CD4-positive, alpha-beta memory T cell (primary cell): ENCODE results near the gene IL36A. TPM values are rescaled to one million over a fixed set of nuclear protein-coding genes. Genes with fewer than 3 reads are reported as not detected.

Experiments used
- CTCF ChIA-PET: fragments of 350-600 bp; sonication (Branson Sonifier 250); formaldehyde crosslinking; loops from one replicate; lab custom pipeline; 2021; ENCODE audit warnings: inconsistent platforms; ENCODE audit not compliant: partially characterized antibody; lab: Charles Lee
- POLR2A ChIA-PET: fragments of 350-600 bp; sonication (Branson Sonifier 250); formaldehyde crosslinking; loops from one replicate; lab custom pipeline; 2021; ENCODE audit not compliant: partially characterized antibody; lab: Charles Lee
- DNase-seq, 5 donors: peaks; one replicate each; pipeline versions ENCODE4 v3.0.0 to v3.0.0-alpha.2; 2020 to 2022; ENCODE audit warnings: mixed read lengths in 1 of 5
- H3K27ac ChIP-seq: one replicate; pipeline ENCODE4 v1.7.0; 2013; ENCODE audit warnings: low read depth, low read length
- H3K27me3 ChIP-seq: 2 replicates; pipeline ENCODE4 v1.7.0; 2013; ENCODE audit warnings: mild to moderate bottlenecking, low read length, moderate library complexity; ENCODE audit not compliant: insufficient read depth
- H3K36me3 ChIP-seq: 2 replicates; pipeline ENCODE4 v1.7.0; 2013; ENCODE audit warnings: mild to moderate bottlenecking, low read length, moderate library complexity; ENCODE audit not compliant: insufficient read depth
- H3K4me1 ChIP-seq: 2 replicates; pipeline ENCODE4 v1.7.0; 2013; ENCODE audit warnings: mild to moderate bottlenecking, low read length, moderate library complexity; ENCODE audit not compliant: insufficient read depth
- H3K4me3 ChIP-seq, 2 donors: one replicate each; pipeline ENCODE4 v1.7.0; 2013; ENCODE audit warnings: low read length in 2 of 2, mild to moderate bottlenecking in 1 of 2
- H3K9me3 ChIP-seq, 2 donors: one replicate each; pipeline ENCODE4 v1.7.0; 2013; ENCODE audit warnings: low read length in 2 of 2, control low read depth in 1 of 2; ENCODE audit not compliant: control insufficient read depth in 1 of 2
- H3K27ac Mint-ChIP-seq, 7 donors: one replicate each; pipeline ENCODE4 v1.8.0; 2020 to 2021; ENCODE audit warnings: mixed read lengths in 7 of 7, mild to moderate bottlenecking in 6 of 7, inconsistent platforms in 3 of 7, moderate library complexity in 3 of 7
- H3K27me3 Mint-ChIP-seq, 2 donors: one replicate each; pipeline ENCODE4 v1.8.0; 2020 to 2021; ENCODE audit warnings: mixed read lengths in 2 of 2
- H3K36me3 Mint-ChIP-seq, 2 donors: one replicate each; pipeline ENCODE4 v1.8.0; 2020 to 2021; ENCODE audit warnings: mixed read lengths in 2 of 2, inconsistent platforms in 1 of 2, mild to moderate bottlenecking in 1 of 2
- H3K4me1 Mint-ChIP-seq, 4 donors: one replicate each; pipeline ENCODE4 v1.8.0; 2020 to 2021; ENCODE audit warnings: mixed read lengths in 4 of 4, mild to moderate bottlenecking in 1 of 4
- H3K4me3 Mint-ChIP-seq, 8 donors: one replicate each; pipeline ENCODE4 v1.8.0; 2020 to 2021; ENCODE audit warnings: mixed read lengths in 8 of 8, mild to moderate bottlenecking in 7 of 8, moderate library complexity in 6 of 8, inconsistent platforms in 3 of 8
- H3K9me3 Mint-ChIP-seq, 8 donors: one replicate each; pipeline ENCODE4 v1.8.0; 2020 to 2021; ENCODE audit warnings: mixed read lengths in 8 of 8, mild to moderate bottlenecking in 5 of 8, inconsistent platforms in 3 of 8, moderate library complexity in 1 of 8
- intact Hi-C: fragments of 100-400 bp; cut with micrococcal nuclease; formaldehyde crosslinking; loops from one replicate; pipeline ENCODE4 v1.15.1; 2023
- polyA plus RNA-seq, 2 donors: library from polyadenylated mRNA; unstranded; fragments of 300-500 nt; fragmentation: Illumina TruSeq; gene quantifications; one replicate each; pipeline ENCODE4 v1.2.3, GENCODE V29; 2021
- total RNA-seq, 2 experiments: library from RNA; stranded (reverse); gene quantifications; one replicate each; pipeline ENCODE4 v1.2.3, GENCODE V29; 2021

IL36A gene
- not detected for total RNA-seq
- polyA plus RNA-seq, result under 1 TPM in 1 of 2 donors, not detected in 1; 0.56 TPM

- Histone ChIP-seq H3K27ac (no peak within 1 kb of the TSS), H3K9me3 (peaks cover 0 to 10% of the 10 kb centered on the region in 2 donors), H3K27me3 (no peaks in the 10 kb centered on the region), H3K4me1 (no peaks in the 10 kb centered on the region), H3K4me3 (no peak within 1 kb of the TSS), H3K36me3 (no peaks in the 10 kb centered on the region)
- H3K4me3 Mint-ChIP-seq, result no peak within 1 kb of the TSS
- ChIA-PET POLR2A (no interaction called here), CTCF (no interaction called here)
- peaks cover 0 to 18% (median 16%) of the 10 kb centered on the region in 8 donors for H3K9me3 Mint-ChIP-seq
- no peaks in the 10 kb centered on the region for H3K27me3 Mint-ChIP-seq
- H3K36me3 Mint-ChIP-seq, result peaks cover 12 to 14% of the 10 kb centered on the region in 2 donors
- intact Hi-C loops, result no loop called here
- H3K27ac Mint-ChIP-seq, result peak within 1 kb of the TSS in 1 of 7 donors; percentile 27
- DNase-seq, result no peak
- H3K4me1 Mint-ChIP-seq, result peaks cover 0 to 2% (median 0%) of the 10 kb centered on the region in 4 donors
Measured at GRCh38 chr2:113005030-113005509, at the start of gene IL36A. TSS of gene IL36A (plus strand) at chr2:113005459. CDS start at chr2:113005872, 413 bp downstream.

DNA sequence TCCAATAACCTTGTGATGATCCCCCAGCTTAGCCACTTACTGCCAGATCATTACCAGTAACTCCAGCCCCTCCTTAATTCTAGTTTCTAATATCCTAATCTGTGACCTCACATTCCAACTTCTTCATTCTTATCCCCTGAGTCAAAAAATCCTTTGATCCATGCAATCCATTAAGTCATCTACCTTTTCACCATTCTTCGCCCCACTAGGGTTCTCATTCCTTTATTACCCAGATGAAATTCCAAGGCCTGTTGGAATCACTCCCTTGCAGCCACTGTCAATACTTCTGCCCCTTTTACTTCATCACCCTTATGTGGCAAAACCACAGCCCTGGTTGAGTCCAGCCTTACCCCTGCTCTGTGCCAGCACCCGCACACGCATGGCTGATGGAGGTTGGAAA, 47.7 kb upstream of the IL36A start:
- ChIA-PET CTCF (interaction anchor here (1.0 to 3.2 kb wide), 2 partner anchors 12 to 209 kb away, joined by 3 to 14 read pairs; no protein-coding TSS in a partner anchor), POLR2A (no interaction called here)
- Mint-ChIP-seq H3K4me3 (no peak overlapping the region), H3K27me3 (peaks cover 8 to 10% of the 10 kb centered on the region in 2 donors), H3K4me1 (no peaks in the 10 kb centered on the region), H3K36me3 (no peaks in the 10 kb centered on the region), H3K27ac (no peak overlapping the region), H3K9me3 (peaks cover 0 to 2% (median 0%) of the 10 kb centered on the region in 8 donors)
- H3K27ac ChIP-seq, result no peak overlapping the region
- no peaks in the 10 kb centered on the region for H3K27me3 ChIP-seq
- no peak for DNase-seq
- H3K4me1 ChIP-seq, result no peaks in the 10 kb centered on the region
- H3K36me3 ChIP-seq, result no peaks in the 10 kb centered on the region
- intact Hi-C loops, result no loop called here
- H3K9me3 ChIP-seq, result no peaks in the 10 kb centered on the region
- H3K4me3 ChIP-seq, result no peak overlapping the region

DNA sequence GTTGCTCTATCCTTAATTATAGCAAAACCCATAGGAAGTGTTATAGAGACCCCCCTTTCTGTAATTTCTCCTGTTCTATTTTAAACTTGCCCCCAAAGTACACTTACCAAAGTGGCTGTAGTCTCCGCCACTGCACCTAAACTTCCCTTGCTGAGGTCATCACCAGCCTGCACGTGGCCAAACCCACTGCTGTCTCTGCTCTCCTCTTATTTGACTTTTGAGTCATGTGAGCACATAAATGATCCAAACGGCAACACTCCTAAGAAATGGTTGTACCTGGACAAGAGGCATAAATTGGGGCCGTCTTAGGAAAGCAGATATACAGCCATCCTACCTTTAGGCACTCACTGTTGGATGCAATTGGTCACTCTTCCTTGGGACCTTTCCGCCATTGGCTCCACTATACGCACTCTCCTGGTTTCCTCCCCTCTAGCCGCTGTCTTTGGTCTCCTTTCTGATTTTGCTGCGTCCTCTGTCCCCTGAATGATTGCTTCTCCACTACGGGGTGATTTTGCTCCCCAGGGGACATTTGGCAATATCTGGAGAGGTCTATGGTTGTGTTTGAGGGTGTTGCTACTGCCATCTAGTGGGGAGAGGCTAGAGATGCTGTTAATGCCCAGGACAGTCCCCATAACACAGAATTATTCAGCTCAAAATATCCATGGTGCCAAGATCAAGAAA, 46.7 kb upstream of the IL36A start:
- Histone ChIP-seq H3K27ac (no peak overlapping the region), H3K4me1 (no peaks in the 10 kb centered on the region), H3K9me3 (no peaks in the 10 kb centered on the region), H3K36me3 (no peaks in the 10 kb centered on the region), H3K4me3 (no peak overlapping the region), H3K27me3 (no peaks in the 10 kb centered on the region)
- H3K9me3 Mint-ChIP-seq, result no peaks in the 10 kb centered on the region
- CTCF ChIA-PET, result interaction anchor here (0.5 to 2.1 kb wide), 14 partner anchors 8 to 209 kb away, joined by 3 to 12 read pairs (median 3); partner anchors contain the start of gene IL36B
- POLR2A ChIA-PET, result no interaction called here
- intact Hi-C loops, result no loop called here
- peak in 4 of 5 donors; percentile 35 to 53 (median 52) for DNase-seq
- H3K36me3 Mint-ChIP-seq, result no peaks in the 10 kb centered on the region
- H3K4me3 Mint-ChIP-seq, result no peak overlapping the region
- H3K27me3 Mint-ChIP-seq, result peaks cover 5 to 10% of the 10 kb centered on the region in 2 donors
- H3K4me1 Mint-ChIP-seq, result no peaks in the 10 kb centered on the region
- H3K27ac Mint-ChIP-seq, result no peak overlapping the region

DNA sequence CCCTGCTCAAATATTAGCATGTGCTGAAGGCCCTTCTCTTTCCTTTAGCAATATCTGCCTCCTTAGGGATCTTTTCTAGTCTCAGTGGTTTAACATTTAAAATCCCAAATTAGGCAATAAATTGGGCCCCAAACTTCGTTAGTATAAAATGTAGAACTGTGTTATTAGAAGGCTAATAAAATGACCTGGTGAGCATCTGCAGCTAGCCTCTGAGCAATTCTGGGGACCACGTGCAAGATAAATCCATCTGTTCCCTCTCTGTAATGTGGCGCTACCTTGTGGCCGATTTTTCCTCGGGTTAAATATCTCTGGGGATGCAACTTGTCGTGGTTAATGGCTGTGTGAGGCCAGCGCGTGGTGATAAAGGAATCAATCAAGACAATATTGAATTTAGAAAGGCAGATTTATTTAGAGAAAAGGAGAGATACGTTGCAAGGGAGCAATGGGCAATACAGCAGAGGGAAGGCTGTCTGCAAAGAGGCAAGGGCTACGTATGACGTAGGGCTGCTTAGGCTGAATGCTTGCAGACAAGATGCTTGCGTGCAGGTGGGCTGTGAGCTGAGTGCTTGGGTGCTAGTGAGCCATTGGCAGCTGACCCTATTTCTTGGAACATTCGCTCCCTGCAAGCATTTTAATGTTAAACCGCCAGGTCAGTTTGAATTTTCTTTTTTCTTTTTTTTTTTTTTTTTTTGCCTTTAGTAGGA, 46.0 kb upstream of the IL36A start:
- no peaks in the 10 kb centered on the region for H3K36me3 ChIP-seq
- no peaks in the 10 kb centered on the region for H3K36me3 Mint-ChIP-seq
- no peak for DNase-seq
- intact Hi-C loops, result no loop called here
- CTCF ChIA-PET, result interaction anchor here (0.5 to 2.1 kb wide), 13 partner anchors 8 to 210 kb away, joined by 3 to 12 read pairs (median 3); partner anchors contain the start of gene IL36B
- H3K27ac Mint-ChIP-seq, result no peak overlapping the region
- POLR2A ChIA-PET, result no interaction called here
- no peaks in the 10 kb centered on the region for H3K4me1 ChIP-seq
- H3K9me3 ChIP-seq, result no peaks in the 10 kb centered on the region
- H3K27me3 Mint-ChIP-seq, result peaks cover 5 to 10% of the 10 kb centered on the region in 2 donors
- no peaks in the 10 kb centered on the region for H3K9me3 Mint-ChIP-seq
- H3K27ac ChIP-seq, result no peak overlapping the region
- no peaks in the 10 kb centered on the region for H3K4me1 Mint-ChIP-seq
- H3K4me3 ChIP-seq, result no peak overlapping the region
- H3K27me3 ChIP-seq, result no peaks in the 10 kb centered on the region
- no peak overlapping the region for H3K4me3 Mint-ChIP-seq

- Histone ChIP-seq H3K27ac (no peak overlapping the region), H3K9me3 (no peaks in the 10 kb centered on the region), H3K36me3 (no peaks in the 10 kb centered on the region), H3K27me3 (no peaks in the 10 kb centered on the region), H3K4me1 (no peaks in the 10 kb centered on the region), H3K4me3 (no peak overlapping the region)
- Mint-ChIP-seq H3K27ac (no peak overlapping the region), H3K9me3 (no peaks in the 10 kb centered on the region), H3K36me3 (no peaks in the 10 kb centered on the region), H3K27me3 (peaks cover 0 to 3% of the 10 kb centered on the region in 2 donors), H3K4me3 (no peak overlapping the region), H3K4me1 (no peaks in the 10 kb centered on the region)
- intact Hi-C loops, result no loop called here
- POLR2A ChIA-PET, result no interaction called here
- CTCF ChIA-PET, result interaction anchor here (0.7 to 2.1 kb wide), 5 partner anchors 9 to 211 kb away, joined by 3 to 12 read pairs (median 3); partner anchors contain the start of gene IL36B
- no peak for DNase-seq
Measured at GRCh38 chr2:112960230-112960825, 44.9 kb upstream of the IL36A start.

DNA sequence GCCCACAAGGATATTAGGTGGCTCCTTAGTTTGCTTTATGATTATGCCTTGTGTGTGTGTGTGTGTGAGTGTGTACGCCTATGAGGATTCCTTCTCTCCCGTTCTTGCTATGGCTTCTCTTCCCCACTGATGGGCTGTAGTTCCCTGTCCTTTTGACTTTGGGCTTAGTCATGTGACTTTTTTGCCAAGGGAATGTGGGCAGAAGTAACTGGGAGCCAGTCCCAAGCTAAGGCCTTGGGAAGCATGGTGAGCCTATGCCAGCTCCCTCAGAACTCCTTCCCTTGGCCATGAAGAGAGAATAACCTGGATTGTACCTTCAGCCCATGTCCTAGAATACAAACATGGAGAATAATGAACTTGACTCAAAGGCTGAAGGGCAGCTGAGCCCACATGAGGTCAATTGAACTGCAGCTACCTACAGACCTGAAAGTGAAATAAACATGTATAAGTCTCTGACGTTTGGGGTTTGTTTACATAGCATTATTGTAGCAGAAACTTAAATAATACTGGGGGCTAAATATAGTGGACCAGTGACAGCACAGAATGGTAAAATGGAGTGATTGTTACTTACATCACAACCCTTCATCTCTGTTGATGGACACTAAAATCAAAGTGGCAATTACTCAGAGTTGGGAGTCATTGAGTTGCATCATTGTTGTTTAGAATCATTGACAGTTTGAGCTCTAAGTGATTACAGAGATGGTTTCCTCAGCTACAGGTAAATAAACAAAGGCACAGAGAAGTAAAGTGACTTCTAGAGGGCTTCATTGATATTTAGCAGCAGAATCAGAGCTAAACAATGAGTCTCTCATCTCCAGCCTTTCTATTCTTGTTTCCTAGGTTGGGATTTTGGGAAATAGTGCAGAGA, 42.7 kb upstream of the IL36A start:
- peaks cover 0 to 3% of the 10 kb centered on the region in 2 donors for H3K27me3 Mint-ChIP-seq
- intact Hi-C loops, result no loop called here
- CTCF ChIA-PET, result no interaction called here
- POLR2A ChIA-PET, result no interaction called here
- no peak overlapping the region for H3K4me3 Mint-ChIP-seq
- H3K27me3 ChIP-seq, result no peaks in the 10 kb centered on the region
- H3K9me3 ChIP-seq, result no peaks in the 10 kb centered on the region
- no peak overlapping the region for H3K27ac Mint-ChIP-seq
- no peaks in the 10 kb centered on the region for H3K9me3 Mint-ChIP-seq
- H3K36me3 Mint-ChIP-seq, result no peaks in the 10 kb centered on the region
- DNase-seq, result no peak
- no peak overlapping the region for H3K27ac ChIP-seq
- no peak overlapping the region for H3K4me3 ChIP-seq
- no peaks in the 10 kb centered on the region for H3K4me1 ChIP-seq
- H3K36me3 ChIP-seq, result no peaks in the 10 kb centered on the region
- no peaks in the 10 kb centered on the region for H3K4me1 Mint-ChIP-seq
